Mucosa of stomach (tissue), 1 donor: ENCODE data around the gene TH.

Source experiments
- H3K27me3 ChIP-seq: one replicate; pipeline ENCODE4 v1.7.0; 2013; ENCODE audit warnings: mild to moderate bottlenecking, low read length; ENCODE audit not compliant: control insufficient read depth, insufficient read depth
- H3K36me3 ChIP-seq: one replicate; pipeline ENCODE4 v1.7.0; 2013; ENCODE audit warnings: low read length; ENCODE audit not compliant: control insufficient read depth, insufficient read depth
- H3K4me1 ChIP-seq: one replicate; pipeline ENCODE4 v1.7.0; 2013; ENCODE audit warnings: mild to moderate bottlenecking, low read length; ENCODE audit not compliant: control insufficient read depth, insufficient read depth
- H3K4me3 ChIP-seq: one replicate; pipeline ENCODE4 v1.7.0; 2013; ENCODE audit warnings: low read length
- H3K9ac ChIP-seq: one replicate; pipeline ENCODE4 v1.7.0; 2013; ENCODE audit warnings: mild to moderate bottlenecking, low read length, moderate library complexity
- H3K9me3 ChIP-seq: one replicate; pipeline ENCODE4 v1.7.0; 2013; ENCODE audit warnings: mild to moderate bottlenecking, low read length, moderate library complexity; ENCODE audit not compliant: control insufficient read depth
- donor health status: Pancreatic carcinoma.

TH gene

DNA sequence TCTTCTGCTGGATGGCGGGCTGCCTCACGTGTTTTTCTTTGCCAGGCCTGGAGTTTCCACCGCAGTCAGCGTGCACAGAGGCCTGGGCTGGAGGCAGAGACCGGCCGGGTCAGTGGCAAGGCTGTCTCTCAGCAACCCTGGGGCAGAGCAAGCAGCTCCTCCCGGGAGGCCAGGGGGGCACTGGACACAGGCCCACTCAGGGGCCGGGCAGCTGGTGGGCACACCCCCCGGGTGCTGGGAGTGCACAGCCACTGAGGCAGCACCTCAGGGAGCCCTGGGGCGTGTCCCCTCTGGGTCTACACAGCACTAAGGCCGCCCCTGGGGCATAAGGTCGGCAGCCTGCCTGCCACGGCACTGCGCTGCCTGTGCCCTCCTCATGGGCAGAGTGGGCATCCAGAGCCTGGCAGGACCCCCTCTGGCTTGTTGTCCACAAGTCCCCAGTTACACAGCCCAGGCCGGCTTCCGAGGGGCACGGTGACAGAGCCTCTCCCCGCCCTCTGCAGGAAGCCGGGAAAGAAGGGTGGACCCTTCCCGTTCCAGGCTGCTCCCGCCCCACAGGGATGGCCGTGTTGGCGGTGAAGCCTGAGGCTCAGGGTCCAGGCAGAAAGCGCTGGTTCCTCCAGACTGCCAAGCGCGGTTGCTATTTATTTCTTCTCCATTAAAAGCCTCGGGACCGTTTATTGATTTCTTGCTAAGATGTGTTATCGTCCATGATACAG, 18.5 kb upstream of the TH start:
- H3K27me3 ChIP-seq, result peaks cover 48% of the 10 kb centered on the region
- no peaks in the 10 kb centered on the region for H3K36me3 ChIP-seq
- no peak overlapping the region for H3K9ac ChIP-seq
- H3K4me1 ChIP-seq, result peaks cover 14% of the 10 kb centered on the region
- no peak overlapping the region for H3K4me3 ChIP-seq
- no peaks in the 10 kb centered on the region for H3K9me3 ChIP-seq

DNA sequence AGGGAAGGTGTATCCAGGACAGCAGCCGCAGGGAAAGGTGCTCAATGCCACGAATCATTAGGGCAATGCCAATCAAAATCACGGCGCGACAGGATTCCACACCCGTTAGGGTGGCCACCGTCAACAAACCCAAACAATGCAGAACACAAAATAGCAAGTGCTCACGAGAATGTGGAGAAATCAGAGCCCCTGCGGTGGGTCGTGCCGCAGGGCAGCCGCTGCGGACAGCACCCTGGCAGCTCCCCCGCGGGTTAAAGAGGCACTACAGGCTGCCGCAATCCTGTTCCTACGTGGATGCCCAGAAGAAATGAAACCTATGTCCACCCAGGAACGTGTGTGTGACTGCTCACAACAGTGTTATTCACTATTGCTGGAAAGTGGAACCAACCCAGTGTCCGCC, 17.1 kb upstream of the TH start:
- no peak overlapping the region for H3K4me3 ChIP-seq
- no peaks in the 10 kb centered on the region for H3K9me3 ChIP-seq
- H3K36me3 ChIP-seq, result no peaks in the 10 kb centered on the region
- peaks cover 48% of the 10 kb centered on the region for H3K27me3 ChIP-seq
- H3K9ac ChIP-seq, result no peak overlapping the region
- peaks cover 9% of the 10 kb centered on the region for H3K4me1 ChIP-seq

DNA sequence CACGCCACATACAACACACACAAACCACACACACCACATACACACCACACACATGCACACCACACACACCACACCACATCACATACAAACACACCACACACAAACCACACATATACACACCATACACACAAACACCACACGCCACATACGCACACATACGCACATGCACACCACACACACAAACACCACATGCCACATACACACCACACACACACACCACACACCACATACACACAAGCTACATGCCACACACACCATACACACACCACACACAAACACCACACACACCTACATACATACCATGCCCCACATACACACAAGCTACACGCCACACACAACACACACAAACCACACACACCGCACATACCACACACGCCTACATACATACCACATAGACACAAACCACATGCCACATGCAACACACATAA, 15.7 kb upstream of the TH start:
- Histone ChIP-seq H3K4me3 (no peak overlapping the region), H3K4me1 (peaks cover 3% of the 10 kb centered on the region), H3K27me3 (peaks cover 43% of the 10 kb centered on the region), H3K9ac (no peak overlapping the region), H3K9me3 (no peaks in the 10 kb centered on the region), H3K36me3 (no peaks in the 10 kb centered on the region)

DNA sequence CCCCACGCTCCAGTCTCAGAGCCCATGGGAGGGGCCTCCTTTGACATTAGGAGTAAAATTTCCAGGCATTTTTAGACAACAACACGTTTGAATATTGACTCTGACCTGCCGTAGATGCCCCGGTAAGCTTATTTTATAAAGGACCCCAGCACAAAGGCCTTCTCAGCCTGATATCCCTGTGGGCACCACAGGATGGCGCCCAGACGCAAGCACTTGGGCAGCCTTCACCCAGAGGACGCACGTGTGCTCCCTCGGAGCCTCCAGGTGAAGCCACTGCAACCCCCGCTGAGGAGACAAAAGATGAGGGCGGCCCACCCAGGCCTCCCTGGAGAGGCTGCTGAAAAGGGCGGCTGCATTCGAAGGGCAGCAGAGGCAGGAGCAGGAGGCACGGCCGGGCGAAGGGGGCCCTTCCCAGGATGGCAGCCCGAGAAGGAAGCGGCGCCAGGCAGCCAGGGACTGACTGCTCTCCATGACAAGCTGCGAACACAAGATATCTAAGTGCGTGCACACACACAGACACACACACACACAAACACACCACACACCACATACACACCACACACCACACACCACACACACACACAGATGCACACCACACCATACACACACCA, 15.2 kb upstream of the TH start:
- peaks cover 3% of the 10 kb centered on the region for H3K4me1 ChIP-seq
- peaks cover 42% of the 10 kb centered on the region for H3K27me3 ChIP-seq
- H3K9me3 ChIP-seq, result no peaks in the 10 kb centered on the region
- H3K9ac ChIP-seq, result no peak overlapping the region
- H3K36me3 ChIP-seq, result no peaks in the 10 kb centered on the region
- no peak overlapping the region for H3K4me3 ChIP-seq

DNA sequence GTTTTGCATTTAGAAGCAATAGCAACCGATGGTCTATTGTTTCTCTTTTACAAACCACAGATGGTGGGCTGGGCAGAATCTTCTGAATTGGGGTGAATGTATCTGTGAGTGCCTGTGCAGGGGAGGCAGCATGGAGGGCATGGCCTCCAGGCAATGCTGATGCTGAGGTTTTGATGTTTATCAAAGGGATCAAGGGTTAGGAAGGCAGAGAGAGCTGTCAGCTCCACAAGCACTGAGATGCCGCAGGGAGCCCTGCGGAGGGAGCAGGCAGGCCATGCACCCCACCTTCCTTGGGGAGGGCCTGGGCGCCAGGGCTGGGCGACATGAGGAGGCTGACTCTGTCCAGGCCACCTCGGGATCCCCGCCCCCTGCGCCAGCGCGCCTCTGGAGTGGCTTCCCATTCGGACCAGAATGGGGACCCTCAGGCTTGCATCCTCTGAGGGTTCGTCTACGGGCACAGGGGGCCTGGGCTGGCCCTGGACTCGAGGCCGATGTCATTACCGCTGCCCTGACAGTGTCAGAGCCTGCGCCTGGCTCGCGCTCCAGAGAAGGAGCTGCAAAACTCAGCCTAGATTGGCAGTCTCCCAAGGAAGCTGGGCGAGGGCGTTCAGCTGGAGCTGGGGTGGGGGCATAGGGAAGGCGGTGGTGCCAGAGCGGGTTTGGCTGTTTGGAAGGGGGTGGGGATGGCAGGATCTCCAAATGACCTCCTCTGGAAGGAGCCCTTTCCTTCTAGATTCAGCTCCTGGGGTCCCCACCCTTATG, 13.9 kb upstream of the TH start:
- Histone ChIP-seq H3K4me3 (no peak overlapping the region), H3K36me3 (no peaks in the 10 kb centered on the region), H3K9ac (no peak overlapping the region), H3K4me1 (peaks cover 3% of the 10 kb centered on the region), H3K9me3 (no peaks in the 10 kb centered on the region), H3K27me3 (peaks cover 35% of the 10 kb centered on the region)

DNA sequence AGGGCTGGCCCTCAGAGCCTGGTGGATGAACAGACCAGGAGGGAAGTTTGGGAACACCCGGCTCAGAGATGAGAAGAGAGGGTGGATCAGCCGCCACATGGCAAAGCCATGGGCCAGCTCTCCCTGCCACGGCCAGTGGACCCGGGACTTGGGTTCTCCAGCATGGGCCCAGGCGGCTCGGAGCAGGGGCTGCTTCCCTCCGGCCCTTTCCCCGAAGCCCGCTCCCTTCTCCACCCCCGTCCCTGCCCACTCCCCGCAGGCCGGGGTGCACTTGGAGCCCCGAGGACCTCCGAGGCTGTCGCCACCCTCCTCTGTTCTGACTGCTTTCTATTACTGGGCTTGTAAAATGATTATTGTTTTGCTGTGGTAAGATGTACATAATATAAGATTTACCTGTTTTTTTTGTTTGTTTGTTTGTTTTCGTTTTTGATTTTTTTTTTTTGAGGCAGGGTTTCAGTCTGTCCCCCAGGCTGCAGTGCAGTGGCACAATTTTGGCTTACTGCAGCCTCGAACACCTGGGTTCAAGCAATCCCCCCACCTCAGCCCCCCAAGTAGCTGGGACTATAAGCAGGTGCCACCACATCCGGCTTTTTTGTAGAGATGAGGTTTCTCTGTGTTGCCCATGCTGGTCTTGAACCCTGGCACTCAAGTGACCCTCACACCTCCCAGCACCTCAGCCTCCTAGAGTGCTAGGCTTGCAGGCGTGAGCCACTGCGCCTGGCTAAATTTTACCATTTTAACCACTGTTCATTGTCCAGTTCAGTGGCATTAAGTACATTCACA, 11.3 kb upstream of the TH start:
- Histone ChIP-seq H3K4me3 (no peak overlapping the region), H3K9ac (no peak overlapping the region), H3K9me3 (no peaks in the 10 kb centered on the region), H3K4me1 (peaks cover 6% of the 10 kb centered on the region), H3K27me3 (peaks cover 32% of the 10 kb centered on the region), H3K36me3 (no peaks in the 10 kb centered on the region)

DNA sequence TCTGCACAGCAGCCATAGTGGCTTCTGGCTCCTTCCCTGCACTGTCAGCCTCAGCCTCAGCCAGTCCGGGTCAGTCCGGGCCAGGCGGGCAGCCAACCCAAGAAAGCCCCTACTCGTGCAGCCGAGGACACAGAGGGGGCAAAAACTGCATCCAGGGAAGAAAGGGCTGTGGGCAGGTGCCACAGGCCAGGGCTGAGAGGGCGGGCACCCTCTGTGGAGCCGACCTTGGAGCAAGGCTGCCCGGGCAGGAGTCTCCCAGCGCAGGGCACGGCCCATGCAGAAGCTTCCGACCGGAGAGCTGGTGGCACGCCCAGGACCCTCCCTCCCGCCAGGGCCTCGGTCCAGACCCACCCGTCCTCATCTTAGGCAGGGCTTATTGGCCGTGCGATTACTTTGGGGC, 10.5 kb upstream of the TH start:
- H3K9ac ChIP-seq, result no peak overlapping the region

DNA sequence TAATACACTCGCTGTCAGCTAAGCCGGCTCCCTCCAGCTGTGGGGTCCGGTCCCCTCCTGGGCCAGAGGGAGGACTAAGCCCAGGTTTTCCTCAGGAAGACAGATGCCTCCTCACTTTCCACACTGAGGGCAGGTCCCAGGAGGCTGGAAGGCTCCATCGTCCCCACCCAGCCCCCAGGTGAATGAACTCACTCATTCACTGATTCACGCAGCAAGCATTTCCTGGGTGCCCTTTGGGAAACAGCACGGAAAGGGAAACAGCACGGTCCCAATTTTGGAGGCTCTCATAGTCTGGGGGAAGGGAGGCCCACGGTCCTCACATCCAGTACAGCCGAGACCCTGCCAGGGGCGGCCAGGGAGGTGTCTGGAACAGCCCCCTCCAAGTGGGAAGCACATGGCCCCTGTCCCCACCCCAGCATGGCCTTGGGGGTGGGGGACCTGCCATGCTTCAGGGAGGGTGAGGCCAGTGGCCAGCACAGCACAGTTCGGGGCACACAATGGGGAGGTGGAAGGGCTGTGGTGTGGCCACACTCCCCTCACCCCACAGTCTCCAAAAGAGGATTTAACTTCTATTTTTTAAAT, 9.3 kb upstream of the TH start:
- Histone ChIP-seq H3K27me3 (peaks cover 16% of the 10 kb centered on the region), H3K4me1 (peaks cover 3% of the 10 kb centered on the region), H3K9ac (no peak overlapping the region)

More for the DNA sequence above, 10.5 kb upstream of the TH start:
- Histone ChIP-seq H3K4me1 (peaks cover 6% of the 10 kb centered on the region), H3K36me3 (no peaks in the 10 kb centered on the region), H3K9me3 (no peaks in the 10 kb centered on the region), H3K27me3 (peaks cover 26% of the 10 kb centered on the region), H3K4me3 (no peak overlapping the region)

DNA sequence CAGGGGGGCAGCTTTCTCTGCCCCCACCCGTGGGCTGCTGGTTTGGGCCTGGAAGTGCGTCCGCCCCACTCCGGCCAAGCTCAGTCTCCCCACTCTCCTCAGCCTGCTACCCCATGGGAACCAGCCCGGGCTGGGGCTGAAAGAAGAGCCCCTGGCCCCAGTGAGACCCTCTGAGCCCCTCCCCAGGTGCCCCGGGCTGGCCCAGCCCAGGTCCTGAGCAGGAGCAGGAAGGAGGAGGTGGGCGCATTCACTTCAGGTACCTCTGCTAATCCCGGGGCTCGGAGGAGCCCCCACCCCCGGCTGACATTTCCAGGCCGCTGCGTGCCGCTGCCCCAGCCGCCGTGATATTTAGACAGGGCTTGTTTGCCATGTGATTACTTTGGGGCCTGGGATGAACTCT, 8.7 kb upstream of the TH start:
- no peaks in the 10 kb centered on the region for H3K36me3 ChIP-seq
- no peaks in the 10 kb centered on the region for H3K9me3 ChIP-seq
- H3K27me3 ChIP-seq, result peaks cover 15% of the 10 kb centered on the region
- peaks cover 3% of the 10 kb centered on the region for H3K4me1 ChIP-seq
- H3K4me3 ChIP-seq, result no peak overlapping the region
- H3K9ac ChIP-seq, result no peak overlapping the region

More for the DNA sequence above, 9.3 kb upstream of the TH start:
- H3K36me3 ChIP-seq, result no peaks in the 10 kb centered on the region
- no peak overlapping the region for H3K4me3 ChIP-seq
- no peaks in the 10 kb centered on the region for H3K9me3 ChIP-seq

DNA sequence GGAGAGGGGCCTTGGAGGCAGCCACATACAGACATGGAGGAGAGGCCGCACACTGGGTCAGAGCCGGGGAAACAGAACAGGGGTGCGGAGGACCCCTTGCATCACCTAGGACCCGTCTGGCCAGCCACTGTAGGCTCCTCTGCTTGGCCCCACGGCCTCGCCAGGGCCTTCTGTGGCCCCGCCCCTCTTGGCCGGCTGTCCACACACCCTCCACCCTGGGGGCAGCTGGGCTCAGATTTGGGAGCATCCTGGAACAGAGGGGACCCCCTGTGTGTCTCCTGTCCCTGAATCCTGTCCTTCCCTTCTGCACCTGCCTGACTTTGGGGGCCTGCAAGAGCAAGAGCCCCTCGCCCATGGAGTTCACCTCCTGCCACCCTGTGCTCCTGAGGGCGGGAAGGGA, 7.9 kb upstream of the TH start:
- Histone ChIP-seq H3K36me3 (no peaks in the 10 kb centered on the region), H3K9ac (no peak overlapping the region), H3K4me3 (no peak overlapping the region), H3K4me1 (peaks cover 3% of the 10 kb centered on the region), H3K27me3 (peaks cover 15% of the 10 kb centered on the region), H3K9me3 (no peaks in the 10 kb centered on the region)

DNA sequence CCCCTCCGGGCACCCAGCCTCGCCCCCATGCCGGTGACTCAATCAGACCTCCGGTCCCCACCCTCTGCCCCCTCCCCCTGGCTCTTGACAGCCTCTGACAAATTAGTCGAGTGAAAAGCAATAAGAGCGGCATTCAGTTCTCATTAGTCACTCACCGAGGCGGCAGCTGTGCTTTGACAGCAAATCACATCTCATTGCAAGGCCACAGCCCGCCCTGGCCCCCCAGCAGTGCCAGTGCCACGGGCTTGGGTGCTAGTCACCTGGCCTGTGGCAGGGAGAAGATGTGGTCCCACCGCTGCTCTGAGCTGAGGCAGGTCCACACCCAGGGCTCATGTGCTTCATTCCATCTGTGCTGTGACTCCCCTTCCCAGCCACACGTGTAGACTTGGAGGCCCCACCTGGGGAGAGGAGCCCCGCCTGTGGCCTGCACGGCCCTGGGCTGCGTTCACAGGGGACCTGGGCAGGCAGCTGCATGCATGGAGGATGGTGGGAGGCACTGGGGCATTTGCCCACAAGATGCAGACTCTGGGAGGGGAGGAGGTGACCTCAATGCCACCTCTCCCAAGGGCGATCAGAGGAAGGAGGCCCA, 7.4 kb upstream of the TH start:
- H3K4me3 ChIP-seq, result no peak overlapping the region
- H3K9ac ChIP-seq, result no peak overlapping the region
- H3K9me3 ChIP-seq, result no peaks in the 10 kb centered on the region
- H3K4me1 ChIP-seq, result peaks cover 3% of the 10 kb centered on the region
- no peaks in the 10 kb centered on the region for H3K36me3 ChIP-seq
- H3K27me3 ChIP-seq, result peaks cover 15% of the 10 kb centered on the region
